HG03521 (cell line): Measurements from ENCODE around the gene UBB.
A peak's percentile ranks its signal among the peaks of the same experiment; 100 is the strongest.
"Not testable (repeated sequence)": the region's sequence is repeated elsewhere in the genome, so short reads cannot be mapped to it uniquely, and the experiment has no call there.

Experiments used
- ATAC-seq: cut with Tn5 transposase; IDR thresholded peaks from one replicate; pipeline ENCODE4 v1.9.1; 2021; ENCODE audit warnings: mild to moderate bottlenecking, moderate library complexity; ENCODE audit not compliant: unreplicated experiment

Gene UBB

GRCh38 chr17:16374146-16374938 lies 6.5 kb upstream of the UBB start:
- no peak for ATAC-seq

- ATAC-seq = no peak
Observed at GRCh38 chr17:16377941-16378341, 3.0 kb upstream of the UBB start.

GRCh38 chr17:16378636-16379282 lies 2.1 kb upstream of the UBB start:
- ATAC-seq = no peak

GRCh38 chr17:16379654-16380053 lies 1.2 kb upstream of the UBB start:
- no peak for ATAC-seq

- ATAC-seq = no peak
Observed at GRCh38 chr17:16381496-16381820, 567 bp downstream of the UBB start.

GRCh38 chr17:16383216-16383615 lies 2.3 kb downstream of the UBB start:
- ATAC-seq = no peak

- no peak for ATAC-seq
Observed at GRCh38 chr17:16383772-16384287, 2.9 kb downstream of the UBB start.

- no peak for ATAC-seq
Observed at GRCh38 chr17:16384557-16384956, 3.7 kb downstream of the UBB start.

GRCh38 chr17:16386126-16386507 lies 5.2 kb downstream of the UBB start:
- not testable (repeated sequence) for ATAC-seq

- ATAC-seq = no peak
Observed at GRCh38 chr17:16391451-16391850, 10.6 kb downstream of the UBB start.

- ATAC-seq = not testable (repeated sequence)
Observed at GRCh38 chr17:16392491-16392890, 11.6 kb downstream of the UBB start.

- ATAC-seq = not testable (repeated sequence)
Observed at GRCh38 chr17:16395887-16396286, 15.0 kb downstream of the UBB start.

- ATAC-seq = not testable (repeated sequence)
Observed at GRCh38 chr17:16396693-16397092, 15.8 kb downstream of the UBB start.

GRCh38 chr17:16398270-16399267 lies 17.7 kb downstream of the UBB start:
- no peak for ATAC-seq

- not testable (repeated sequence) for ATAC-seq
Observed at GRCh38 chr17:16403847-16404246, 23.0 kb downstream of the UBB start.

GRCh38 chr17:16406742-16407674 lies 26.1 kb downstream of the UBB start:
- no peak for ATAC-seq

- ATAC-seq = peak; percentile 75
Observed at GRCh38 chr17:16407911-16408588, 27.2 kb downstream of the UBB start.

GRCh38 chr17:16415031-16415924 lies 34.4 kb downstream of the UBB start, which contains the start of gene TRPV2:
Gene TRPV2 (plus strand): TSS chr17:16415571. CDS start chr17:16417669, 2,098 bp downstream.
- ATAC-seq = peak; percentile 47
